Neuronal stem cell (in vitro differentiated cells): ENCODE results near the gene CSN3.
"Not testable (repeated sequence)": the region's sequence is repeated elsewhere in the genome, so short reads cannot be mapped to it uniquely, and the experiment has no call there.

Experiments used
- DNase-seq: peaks from one replicate; pipeline ENCODE4 v3.0.0-alpha.2; 2013; ENCODE audit warnings: low spot score
- H2AFZ ChIP-seq: one replicate; pipeline ENCODE4 v1.6.1; 2013; ENCODE audit warnings: mild to moderate bottlenecking, low read length, inconsistent platforms
- H2AK5ac ChIP-seq: 2 replicates; pipeline ENCODE4 v1.6.1; 2013; ENCODE audit warnings: low read depth, mild to moderate bottlenecking, inconsistent platforms, low read length, moderate library complexity, mixed read lengths
- H2BK120ac ChIP-seq: 2 replicates; pipeline ENCODE4 v1.6.1; 2013; ENCODE audit warnings: low read depth, mild to moderate bottlenecking, inconsistent platforms, low read length, moderate library complexity, mixed read lengths
- H2BK12ac ChIP-seq: one replicate; pipeline ENCODE4 v1.6.1; 2013; ENCODE audit warnings: low read length, inconsistent platforms
- H2BK15ac ChIP-seq: 2 replicates; pipeline ENCODE4 v1.6.1; 2013; ENCODE audit warnings: mild to moderate bottlenecking, low read length, inconsistent platforms, mixed read lengths
- H2BK5ac ChIP-seq: one replicate; pipeline ENCODE4 v1.6.1; 2013; ENCODE audit warnings: inconsistent platforms, mild to moderate bottlenecking, low read length, moderate library complexity
- H3K14ac ChIP-seq: one replicate; pipeline ENCODE4 v1.6.1; 2013; ENCODE audit warnings: low read length, inconsistent platforms
- H3K18ac ChIP-seq: 2 replicates; pipeline ENCODE4 v1.6.1; 2013; ENCODE audit warnings: low read length, inconsistent platforms
- H3K23ac ChIP-seq: 2 replicates; pipeline ENCODE4 v1.6.1; 2013; ENCODE audit warnings: low read depth, mild to moderate bottlenecking, mixed read lengths, low read length, inconsistent platforms; ENCODE audit not compliant: poor library complexity
- H3K27ac ChIP-seq: replicated peaks from 3 replicates; pipeline ENCODE4 v1.5.1; 2013; ENCODE audit warnings: low read length, inconsistent platforms
- H3K27me3 ChIP-seq, 3 experiments: 2 replicates each; pipeline ENCODE4 v1.6.1; 2013; ENCODE audit warnings: low read length in 3 of 3, mild to moderate bottlenecking in 2 of 3, inconsistent platforms in 1 of 3, low read depth in 1 of 3, mixed read lengths in 1 of 3, moderate library complexity in 1 of 3; ENCODE audit not compliant: control insufficient read depth in 3 of 3, insufficient read depth in 3 of 3
- H3K36me3 ChIP-seq, 2 donors: replicated peaks in 1 of 2; 2 replicates each; pipeline ENCODE4 v1.6.1; 2013; ENCODE audit warnings: low read length in 2 of 2; ENCODE audit not compliant: control insufficient read depth in 2 of 2, insufficient read depth in 2 of 2
- H3K4ac ChIP-seq: 2 replicates; pipeline ENCODE4 v1.6.1; 2013; ENCODE audit warnings: inconsistent platforms, mild to moderate bottlenecking, low read length, moderate library complexity
- H3K4me1 ChIP-seq, 2 donors: 1 replicate in 1 of 2; 2 replicates in 1 of 2; pipeline ENCODE4 v1.6.1; 2013; ENCODE audit warnings: low read length in 2 of 2, low read depth in 1 of 2; ENCODE audit not compliant: control insufficient read depth in 2 of 2, insufficient read depth in 1 of 2
- H3K4me2 ChIP-seq: one replicate; pipeline ENCODE4 v1.6.1; 2013; ENCODE audit warnings: mild to moderate bottlenecking, low read length, inconsistent platforms; ENCODE audit not compliant: insufficient read depth, poor library complexity, severe bottlenecking
- H3K4me3 ChIP-seq, 2 donors: 2 replicates each; pipeline ENCODE4 v1.5.1; 2013; ENCODE audit warnings: low read length in 2 of 2, mild to moderate bottlenecking in 2 of 2, inconsistent platforms in 1 of 2, moderate library complexity in 1 of 2
- H3K79me1 ChIP-seq: one replicate; pipeline ENCODE4 v1.6.1; 2013; ENCODE audit warnings: low read depth, mild to moderate bottlenecking, inconsistent platforms, low read length, moderate library complexity
- H3K9ac ChIP-seq: one replicate; pipeline ENCODE4 v1.6.1; 2013; ENCODE audit warnings: mild to moderate bottlenecking, low read depth, low read length, inconsistent platforms; ENCODE audit not compliant: poor library complexity
- H3K9me3 ChIP-seq, 2 donors: replicated peaks in 1 of 2; 2 replicates each; pipeline versions ENCODE3 to v1.6.1; 2013; ENCODE audit warnings: low read length in 2 of 2, mild to moderate bottlenecking in 2 of 2, inconsistent platforms in 1 of 2, low read depth in 1 of 2, mixed read lengths in 1 of 2, moderate library complexity in 1 of 2; ENCODE audit not compliant: control insufficient read depth in 2 of 2, insufficient read depth in 1 of 2
- H4K8ac ChIP-seq: one replicate; pipeline ENCODE4 v1.6.1; 2013; ENCODE audit warnings: low read depth, mild to moderate bottlenecking, inconsistent platforms, low read length, moderate library complexity
- H4K91ac ChIP-seq: one replicate; pipeline ENCODE4 v1.6.1; 2013; ENCODE audit warnings: low read length, low read depth, mild to moderate bottlenecking, inconsistent platforms; ENCODE audit not compliant: poor library complexity
- WGBS, 2 donors: extraction: QIAGEN DNeasy Blood & Tissue Kit; methylation state at CpG; one replicate each; pipeline ENCODE4 v1.1.7; 2013; ENCODE audit warnings: missing lambda C conversion rate in 2 of 2, mixed read lengths in 1 of 2; ENCODE audit not compliant: insufficient read length in 2 of 2, insufficient replicate concordance in 1 of 2; ENCODE audit errors: extremely low coverage in 2 of 2; 5-methylcytosine and 5-hydroxymethylcytosine counted together

The CSN3 gene

DNA sequence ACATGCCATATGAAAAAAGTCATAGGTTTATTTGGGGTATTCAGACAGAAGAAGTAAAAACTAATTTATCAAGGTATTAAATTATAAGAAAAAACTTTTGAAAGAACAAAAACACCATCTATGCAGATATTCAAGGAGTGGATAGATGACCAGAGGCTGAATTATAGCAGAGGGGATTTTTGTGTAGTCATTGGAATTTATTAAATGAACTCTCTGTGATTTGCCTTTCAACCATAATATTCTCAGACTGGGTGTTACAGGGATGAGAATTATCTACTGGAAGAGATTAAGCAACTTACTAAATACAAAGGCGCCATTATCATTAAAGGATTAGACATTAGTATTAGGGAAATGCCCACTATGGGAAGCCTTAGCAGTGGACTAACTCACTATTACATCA lies 25.8 kb upstream of the CSN3 start:
- not testable (repeated sequence) for H4K8ac ChIP-seq, H3K27me3 ChIP-seq, H2BK15ac ChIP-seq, H3K4me2 ChIP-seq, H2AFZ ChIP-seq, H3K4me3 ChIP-seq, H3K36me3 ChIP-seq, H3K9ac ChIP-seq, H2BK120ac ChIP-seq, DNase-seq, H2BK5ac ChIP-seq, H3K14ac ChIP-seq, H4K91ac ChIP-seq, H3K27ac ChIP-seq, H3K9me3 ChIP-seq, H3K79me1 ChIP-seq, H3K23ac ChIP-seq, H3K4ac ChIP-seq, H3K18ac ChIP-seq, H2BK12ac ChIP-seq, H2AK5ac ChIP-seq, H3K4me1 ChIP-seq
- WGBS, 2 donors, result no CpG with 5 or more reads among the region's 1 CpG

GRCh38 chr4:70221389-70221788 lies 21.0 kb upstream of the CSN3 start:
- not testable (repeated sequence) for H3K4me2 ChIP-seq, H4K91ac ChIP-seq, H4K8ac ChIP-seq, H3K27ac ChIP-seq, H2BK120ac ChIP-seq, H3K4ac ChIP-seq, H3K4me1 ChIP-seq, H3K18ac ChIP-seq, DNase-seq, H3K9ac ChIP-seq, H2AFZ ChIP-seq, H3K4me3 ChIP-seq, H3K9me3 ChIP-seq, H3K27me3 ChIP-seq, H2BK12ac ChIP-seq, H3K36me3 ChIP-seq, H2AK5ac ChIP-seq, H3K23ac ChIP-seq, H2BK15ac ChIP-seq, H2BK5ac ChIP-seq, H3K14ac ChIP-seq, H3K79me1 ChIP-seq
- no CpG with 5 or more reads among the region's 3 CpGs for WGBS, 2 donors

- H3K79me1 ChIP-seq, H3K14ac ChIP-seq, H2BK15ac ChIP-seq, H3K9me3 ChIP-seq, H3K23ac ChIP-seq, DNase-seq, H2BK12ac ChIP-seq, H2AFZ ChIP-seq, H2BK5ac ChIP-seq, H3K4me1 ChIP-seq, H3K27me3 ChIP-seq, H3K4me3 ChIP-seq, H3K9ac ChIP-seq, H4K91ac ChIP-seq, H3K4me2 ChIP-seq, H3K18ac ChIP-seq, H2BK120ac ChIP-seq, H3K36me3 ChIP-seq, H4K8ac ChIP-seq, H3K4ac ChIP-seq, H3K27ac ChIP-seq, H2AK5ac ChIP-seq: not testable (repeated sequence)
Measured at GRCh38 chr4:70221818-70222217, 20.6 kb upstream of the CSN3 start.

DNA sequence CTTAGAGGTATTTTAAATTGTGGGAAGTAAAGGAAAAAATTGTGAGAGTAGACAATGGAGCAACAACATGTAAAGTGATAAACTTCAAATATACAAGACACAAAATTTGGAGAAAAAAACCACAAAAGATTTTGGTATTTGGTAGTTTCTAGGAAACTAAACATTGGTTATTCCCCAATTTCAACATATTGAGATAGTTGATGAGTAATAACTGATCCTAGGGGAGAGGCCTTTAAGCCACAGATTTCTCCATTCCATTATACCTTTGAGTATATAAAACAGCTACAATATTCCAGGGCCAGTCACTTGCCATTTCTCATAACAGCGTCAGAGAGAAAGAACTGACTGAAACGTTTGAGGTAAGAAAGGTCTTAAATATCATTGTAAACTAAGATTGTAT lies 16.6 kb upstream of the CSN3 start, which contains the start of gene FDCSP:
Gene FDCSP, plus strand, starts transcription at position 301 of the 400 bp plus-strand sequence. CDS start 5,071 bp downstream, outside the sequence.
- no peak within 1 kb of the TSS for H3K4me3 ChIP-seq
- H2AFZ ChIP-seq, result no peak within 1 kb of the TSS
- no peak within 1 kb of the TSS for H4K91ac ChIP-seq
- no CpG with 5 or more reads among the region's 2 CpGs for WGBS, 2 donors
- no peak within 1 kb of the TSS for H3K23ac ChIP-seq
- H3K4ac ChIP-seq, result no peak within 1 kb of the TSS
- H4K8ac ChIP-seq, result no peak within 1 kb of the TSS
- H2BK12ac ChIP-seq, result no peak within 1 kb of the TSS
- no peak within 1 kb of the TSS for H2BK120ac ChIP-seq
- no peak within 1 kb of the TSS for H3K4me2 ChIP-seq
- H3K4me1 ChIP-seq, result no peaks in the 10 kb centered on the region
- H3K27ac ChIP-seq, result no peak within 1 kb of the TSS
- no peak within 1 kb of the TSS for H2BK5ac ChIP-seq
- H2AK5ac ChIP-seq, result no peak within 1 kb of the TSS
- no peak within 1 kb of the TSS for H3K18ac ChIP-seq
- H3K36me3 ChIP-seq, result no peaks in the 10 kb centered on the region
- H2BK15ac ChIP-seq, result no peak within 1 kb of the TSS
- no peaks in the 10 kb centered on the region for H3K9me3 ChIP-seq
- H3K9ac ChIP-seq, result no peak within 1 kb of the TSS
- no peaks in the 10 kb centered on the region for H3K27me3 ChIP-seq
- no peak for DNase-seq
- H3K14ac ChIP-seq, result no peak within 1 kb of the TSS
- no peaks in the 10 kb centered on the region for H3K79me1 ChIP-seq
